ENCODE data around the gene GAS5. TPM values are rescaled to one million over a fixed set of nuclear protein-coding genes. Genes with fewer than 3 reads are reported as not detected.

Gene GAS5
- total and polyA plus RNA-seq, 2 of the 8 experiments (the other 6 are each of a cell fraction or from before 2014, with no cell fraction given) = 799 to 1,238 TPM

- Histone ChIP-seq H3K79me1 (ENCODE audit: low read depth, low read length) (no peaks in the 10 kb centered on the region; the same call in 1 of the 2 replicates), H4K8ac (ENCODE audit: extremely low read depth, insufficient read depth, low read length) (no peak overlapping the region), H3K4me3 (ENCODE audit: extremely low read depth in 1 of 4, insufficient read depth in 2 of 4, low read depth in 3 of 4, low read length in 4 of 4) (no peak overlapping the region), H3K23me2 (ENCODE audit: low read depth, low read length) (peaks cover 7% of the 10 kb centered on the region), H3K9me3 (ENCODE audit: insufficient read depth in 2 of 2, low read depth in 1 of 2, low read length in 1 of 2) (no peaks in the 10 kb centered on the region), H4K20me1 (replicated peaks in 1 of 2; ENCODE audit: control insufficient read depth in 1 of 2, insufficient read depth in 2 of 2, low read length in 2 of 2) (no peaks in the 10 kb centered on the region), H2BK15ac (ENCODE audit: low read length) (no peak overlapping the region), H4K91ac (replicated peaks; ENCODE audit: insufficient read length, low read length) (no peak overlapping the region), H3K23ac (ENCODE audit: insufficient read length) (no peak overlapping the region), H3K9ac (replicated peaks in 1 of 4; ENCODE audit: extremely low read depth in 1 of 4, low read depth in 3 of 4, low read length in 3 of 4) (no peak overlapping the region), H2AK5ac (ENCODE audit: low read depth, low read length) (no peak overlapping the region), H3K4me2 (ENCODE audit: insufficient read depth in 1 of 2, low read depth in 2 of 2, low read length in 2 of 2) (no peak overlapping the region), H3K4me1 (replicated peaks in 1 of 4; ENCODE audit: control insufficient read depth in 3 of 4, insufficient read depth in 4 of 4, low read length in 3 of 4) (no peaks in the 10 kb centered on the region; a peak in 3 of 7 replicates), H3K18ac (ENCODE audit: extremely low read depth, low read length) (no peak overlapping the region), H4K5ac (ENCODE audit: insufficient read length, low read depth, low read length) (no peak overlapping the region), H3K27ac (ENCODE audit: low read depth, low read length) (no peak overlapping the region), H3K36me3 (ENCODE audit: control insufficient read depth in 2 of 4, insufficient read depth in 4 of 4, low read length in 3 of 4) (no peaks in the 10 kb centered on the region; a peak in 1 of 8 replicates), H3K27me3 (replicated peaks in 1 of 4; ENCODE audit: control insufficient read depth in 3 of 4, extremely low read depth in 1 of 4, insufficient read depth in 3 of 4, low read length in 3 of 4) (no peaks in the 10 kb centered on the region), H2AFZ (ENCODE audit: low read length) (no peak overlapping the region), H3K14ac (ENCODE audit: insufficient read length) (no peak overlapping the region), H2BK20ac (ENCODE audit: low read length) (no peak overlapping the region), H2BK120ac (replicated peaks; ENCODE audit: low read depth, low read length) (no peak overlapping the region), H2BK5ac (ENCODE audit: low read depth, low read length) (no peak overlapping the region), H2BK12ac (ENCODE audit: low read depth, low read length) (no peak overlapping the region), H3K79me2 (ENCODE audit: control insufficient read depth in 1 of 2, insufficient read depth in 2 of 2, low read length in 2 of 2) (peaks cover 7 to 66% of the 10 kb centered on the region in 2 experiments), H3K56ac (replicated peaks; ENCODE audit: insufficient read length, low read depth, low read length) (no peak overlapping the region), H3K4ac (replicated peaks; ENCODE audit: insufficient read length, low read depth, low read length) (no peak overlapping the region)
- POLR2A ChIA-PET (ENCODE audit: partially characterized antibody) = interaction anchor here (5.2 kb wide), 1 partner anchor 45 kb away, joined by 37 read pairs; the partner anchor contains the start of genes GAS5 and ZBTB37
- FAIRE-seq = no peak
- 97% methylated on average over 4 of the region's 4 CpGs; no CpG with 5 or more reads in 1 of the 2 experiments for WGBS, 2 experiments (ENCODE audit: extremely low coverage in 1 of 2, insufficient coverage in 1 of 2, insufficient read length in 1 of 2, insufficient replicate concordance in 2 of 2, low coverage in 1 of 2, low lambda C conversion rate in 2 of 2, missing lambda C conversion rate in 1 of 2)
- CTCF ChIA-PET (ENCODE audit: partially characterized antibody) = no interaction called here
- DNase-seq (ENCODE audit: low read depth in 1 of 2, low spot score in 2 of 2) = no peak
- no peak for TF ChIP-seq KDM1A (IDR thresholded peaks at IDR 0.05; ENCODE audit: borderline replicate concordance, low read length)
These were observed 46.1 kb downstream of the GAS5 start for GRCh38 chr1:173821680-173822079.
